ENCODE data around the gene PRR36. TPM values are rescaled to one million over a fixed set of nuclear protein-coding genes. Genes with fewer than 3 reads are reported as not detected.

Gene PRR36
- total and polyA plus RNA-seq, 8 donors = 0.18 to 0.61 (median 0.47) TPM; not detected in 4

GRCh38 chr19:7908742-7909461 lies 34.7 kb upstream of the PRR36 start:
- Histone ChIP-seq H3K27me3 (peaks cover 0 to 23% (median 0%) of the 10 kb centered on the region in 3 donors), H3K27ac (no peak overlapping the region), H3K4me3 (no peak overlapping the region), H3K9me3 (no peaks in the 10 kb centered on the region), H3K36me3 (peaks cover 47 to 83% (median 76%) of the 10 kb centered on the region in 4 donors), H3K4me1 (peaks cover 24 to 47% (median 34%) of the 10 kb centered on the region in 4 donors)
- WGBS, 5 donors = 87 to 94% (median 91%) methylated on average over 11 to 19 of the region's 19 CpGs
- intact Hi-C loops (cut with DNase I; ENCODE audit: low total_unique reads) = no loop called here
- no peak for DNase-seq
- TF ChIP-seq POLR2AphosphoS5 (IDR thresholded peaks at IDR 0.05) (no peak), CTCF (IDR thresholded peaks at IDR 0.05) (no peak), POLR2A (IDR thresholded peaks at IDR 0.05) (no peak), EP300 (IDR thresholded peaks at IDR 0.05) (no peak)

- no peak for DNase-seq
- WGBS, 5 donors = 78 to 81% (median 80%) methylated on average over 14 of the region's 14 CpGs
- peaks cover 47 to 76% (median 70%) of the 10 kb centered on the region in 4 donors for H3K36me3 ChIP-seq
These were observed 34.0 kb upstream of the PRR36 start for GRCh38 chr19:7908078-7908699.

GRCh38 chr19:7907544-7907943 lies 33.4 kb upstream of the PRR36 start:
- WGBS, 5 donors = 87 to 93% (median 92%) methylated on average over 11 of the region's 11 CpGs
- TF ChIP-seq POLR2AphosphoS5 (IDR thresholded peaks at IDR 0.05) (no peak), POLR2A (IDR thresholded peaks at IDR 0.05) (no peak), CTCF (IDR thresholded peaks at IDR 0.05) (no peak), EP300 (IDR thresholded peaks at IDR 0.05) (no peak)
- Histone ChIP-seq H3K4me3 (no peak overlapping the region), H3K27me3 (peaks cover 0 to 16% (median 0%) of the 10 kb centered on the region in 3 donors), H3K36me3 (peaks cover 40 to 69% (median 64%) of the 10 kb centered on the region in 4 donors), H3K27ac (no peak overlapping the region), H3K4me1 (peaks cover 29 to 53% (median 40%) of the 10 kb centered on the region in 4 donors), H3K9me3 (no peaks in the 10 kb centered on the region)
- intact Hi-C loops (cut with DNase I; ENCODE audit: low total_unique reads) = no loop called here
- DNase-seq = no peak

More at GRCh38 chr19:7908078-7908699, 34.0 kb upstream of the PRR36 start:
- H3K4me1 ChIP-seq = peaks cover 24 to 47% (median 34%) of the 10 kb centered on the region in 4 donors
- no peak for TF ChIP-seq POLR2AphosphoS5 (IDR thresholded peaks at IDR 0.05)
- no peak for TF ChIP-seq EP300 (IDR thresholded peaks at IDR 0.05)
- no peak for TF ChIP-seq CTCF (IDR thresholded peaks at IDR 0.05)
- no peak for TF ChIP-seq POLR2A (IDR thresholded peaks at IDR 0.05)
- H3K9me3 ChIP-seq = no peaks in the 10 kb centered on the region
- H3K4me3 ChIP-seq = no peak overlapping the region
- peaks cover 0 to 16% (median 0%) of the 10 kb centered on the region in 3 donors for H3K27me3 ChIP-seq
- no peak overlapping the region for H3K27ac ChIP-seq
- intact Hi-C loops (cut with DNase I; ENCODE audit: low total_unique reads) = no loop called here

- Histone ChIP-seq H3K4me3 (no peak overlapping the region), H3K27ac (no peak overlapping the region), H3K36me3 (peaks cover 36 to 65% (median 59%) of the 10 kb centered on the region in 4 donors), H3K9me3 (no peaks in the 10 kb centered on the region), H3K4me1 (peaks cover 29 to 57% (median 44%) of the 10 kb centered on the region in 4 donors), H3K27me3 (peaks cover 0 to 14% (median 0%) of the 10 kb centered on the region in 3 donors)
- intact Hi-C loops (cut with DNase I; ENCODE audit: low total_unique reads) = no loop called here
- WGBS, 5 donors = 87 to 93% (median 90%) methylated on average over 19 of the region's 19 CpGs
- no peak for DNase-seq
- TF ChIP-seq EP300 (IDR thresholded peaks at IDR 0.05) (no peak), CTCF (IDR thresholded peaks at IDR 0.05) (no peak), POLR2A (IDR thresholded peaks at IDR 0.05) (no peak), POLR2AphosphoS5 (IDR thresholded peaks at IDR 0.05) (no peak)
These were observed 32.9 kb upstream of the PRR36 start for GRCh38 chr19:7907122-7907521.

Data from stomach (tissue), 9 donors.